Islet precursor cell (in vitro differentiated cells): ENCODE results near the gene NGRN.

Experiments
- DNase-seq: peaks from one replicate; pipeline ENCODE4 v3.0.0-alpha.2; 2018

NGRN gene

GRCh38 chr15:90320062-90320884, 54.8 kb downstream of the NGRN start:
- DNase-seq = peak; percentile 95

- no peak for DNase-seq
Observed at GRCh38 chr15:90320885-90321278, 55.4 kb downstream of the NGRN start.
